ENCODE results near the gene GPRC5A. TPM values are rescaled to one million over a fixed set of nuclear protein-coding genes. Genes with fewer than 3 reads are reported as not detected.
A peak's percentile ranks its signal among the peaks of the same experiment; 100 is the strongest.

Gene GPRC5A
- total RNA-seq, 1 experiment from 2014 or later = 73.9 TPM

GRCh38 chr12:12922191-12922616 is 30.8 kb downstream of the GPRC5A start:
- H3K4me1 ChIP-seq = peaks cover 27% of the 10 kb centered on the region
- POLR2A ChIA-PET = no interaction called here

GRCh38 chr12:12922978-12923377 is 31.6 kb downstream of the GPRC5A start:
- no TSS peak for BruUV-seq (replicated peaks)
- Mint-ChIP-seq H3K4me1 (ENCODE audit: low read depth, unreplicated experiment) (peaks cover 37% of the 10 kb centered on the region), H3K36me3 (ENCODE audit: insufficient read depth, unreplicated experiment) (peaks cover 42% of the 10 kb centered on the region), H3K27me3 (ENCODE audit: insufficient read depth, unreplicated experiment) (no peaks in the 10 kb centered on the region), H3K9me3 (ENCODE audit: unreplicated experiment) (peaks cover 13% of the 10 kb centered on the region), H3K27ac (ENCODE audit: unreplicated experiment) (no peak overlapping the region), H3K4me3 (ENCODE audit: unreplicated experiment) (no peak overlapping the region)
- H3K27me3 ChIP-seq (replicated peaks; ENCODE audit: control insufficient read depth, insufficient read depth, low read length) = no peaks in the 10 kb centered on the region
- H3K4me1 ChIP-seq = peaks cover 27% of the 10 kb centered on the region
- H3K4me3 ChIP-seq (ENCODE audit: low read depth, low read length) = no peak overlapping the region
- CTCF ChIA-PET = no interaction called here
- TF ChIP-seq CTCF (IDR thresholded peaks at IDR 0.05; ENCODE audit: insufficient read depth in 1 of 2, low read depth in 1 of 2, low read length in 1 of 2, severe bottlenecking in 1 of 2, unreplicated experiment in 1 of 2) = no peak
- POLR2A ChIA-PET = no interaction called here
- peak in 1 of 2 experiments; percentile 30 for DNase-seq
- intact Hi-C loops (cut with micrococcal nuclease; ENCODE audit: unreplicated experiment) = no loop called here
- H3K9me3 ChIP-seq = 0 out of 2 replicates have a peak, but pooled peaks cover 3% of the 10 kb centered on the region
- no peaks in the 10 kb centered on the region for H3K36me3 ChIP-seq (ENCODE audit: control insufficient read depth, insufficient read depth, low read length)

More at GRCh38 chr12:12922191-12922616, 30.8 kb downstream of the GPRC5A start:
- H3K9me3 Mint-ChIP-seq (ENCODE audit: unreplicated experiment) = peaks cover 13% of the 10 kb centered on the region
- peak overlapping the region; percentile 38 for H3K27ac Mint-ChIP-seq (ENCODE audit: unreplicated experiment)
- CTCF ChIA-PET = no interaction called here
- peaks cover 45% of the 10 kb centered on the region for H3K36me3 Mint-ChIP-seq (ENCODE audit: insufficient read depth, unreplicated experiment)
- intact Hi-C loops (cut with micrococcal nuclease; ENCODE audit: unreplicated experiment) = no loop called here
- Histone ChIP-seq H3K27me3 (replicated peaks; ENCODE audit: control insufficient read depth, insufficient read depth, low read length) (no peaks in the 10 kb centered on the region), H3K9me3 (no peaks in the 10 kb centered on the region), H3K36me3 (ENCODE audit: control insufficient read depth, insufficient read depth, low read length) (no peaks in the 10 kb centered on the region), H3K4me3 (ENCODE audit: low read depth, low read length) (no peak overlapping the region)
- no TSS peak for BruUV-seq (replicated peaks)
- peak in 1 of 2 experiments; percentile 23 for DNase-seq
- no peaks in the 10 kb centered on the region for H3K27me3 Mint-ChIP-seq (ENCODE audit: insufficient read depth, unreplicated experiment)
- H3K4me3 Mint-ChIP-seq (ENCODE audit: unreplicated experiment) = no peak overlapping the region
- H3K4me1 Mint-ChIP-seq (ENCODE audit: low read depth, unreplicated experiment) = peaks cover 36% of the 10 kb centered on the region
- no peak for TF ChIP-seq CTCF (IDR thresholded peaks at IDR 0.05; ENCODE audit: insufficient read depth in 1 of 2, low read depth in 1 of 2, low read length in 1 of 2, severe bottlenecking in 1 of 2, unreplicated experiment in 1 of 2)

DNA sequence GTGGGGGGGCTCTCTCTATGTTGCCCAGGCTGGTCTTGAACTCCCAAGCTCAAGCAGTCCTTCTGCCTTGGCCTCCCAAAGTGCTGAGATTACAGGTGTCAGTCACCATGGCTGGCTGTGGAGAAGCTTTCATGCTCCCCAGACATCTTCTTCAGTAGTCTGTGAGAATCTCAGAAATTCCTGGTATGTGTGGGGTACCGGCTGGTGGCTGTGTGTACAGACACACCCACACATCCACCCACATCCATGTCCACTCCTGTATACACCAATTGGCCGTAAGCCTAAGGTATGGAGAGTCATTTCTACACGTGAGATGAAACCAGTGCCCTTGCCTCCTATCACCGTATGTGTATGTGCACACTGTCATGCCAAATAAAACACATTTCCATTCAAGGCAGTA is 32.8 kb downstream of the GPRC5A start:
- TF ChIP-seq CTCF (IDR thresholded peaks at IDR 0.05; ENCODE audit: insufficient read depth in 1 of 2, low read depth in 1 of 2, low read length in 1 of 2, severe bottlenecking in 1 of 2, unreplicated experiment in 1 of 2) = no peak
- Histone ChIP-seq H3K9me3 (0 out of 2 replicates have a peak, but pooled peaks cover 3% of the 10 kb centered on the region), H3K4me3 (ENCODE audit: low read depth, low read length) (no peak overlapping the region), H3K27me3 (replicated peaks; ENCODE audit: control insufficient read depth, insufficient read depth, low read length) (no peaks in the 10 kb centered on the region), H3K36me3 (ENCODE audit: control insufficient read depth, insufficient read depth, low read length) (no peaks in the 10 kb centered on the region), H3K4me1 (peaks cover 27% of the 10 kb centered on the region)
- DNase-seq = peak in 1 of 2 experiments; percentile 64
- ChIA-PET POLR2A (no interaction called here), CTCF (interaction anchor here (0.6 kb wide), 1 partner anchor 36 kb away, joined by 6 read pairs; no protein-coding TSS in a partner anchor)
- no peaks in the 10 kb centered on the region for H3K27me3 Mint-ChIP-seq (ENCODE audit: insufficient read depth, unreplicated experiment)
- intact Hi-C loops (cut with micrococcal nuclease; ENCODE audit: unreplicated experiment) = no loop called here
- BruUV-seq (replicated peaks) = no TSS peak
- H3K4me3 Mint-ChIP-seq (ENCODE audit: unreplicated experiment) = no peak overlapping the region
- peak overlapping the region; percentile 46 for H3K27ac Mint-ChIP-seq (ENCODE audit: unreplicated experiment)
- peaks cover 37% of the 10 kb centered on the region for H3K4me1 Mint-ChIP-seq (ENCODE audit: low read depth, unreplicated experiment)
- H3K36me3 Mint-ChIP-seq (ENCODE audit: insufficient read depth, unreplicated experiment) = peaks cover 30% of the 10 kb centered on the region
- H3K9me3 Mint-ChIP-seq (ENCODE audit: unreplicated experiment) = peaks cover 13% of the 10 kb centered on the region

Data from Caco-2 (cell line).